Measurements from ENCODE around the gene AP1S3. TPM values are rescaled to one million over a fixed set of nuclear protein-coding genes. Genes with fewer than 3 reads are reported as not detected.

Gene AP1S3
- total and polyA plus RNA-seq, 2 of the 4 experiments (the other 2 are of a cell fraction): 2.5 to 4.1 TPM

- Histone ChIP-seq H4K5ac (ENCODE audit: low read depth, low read length) (no peak overlapping the region), H2AK9ac (replicated peaks; ENCODE audit: low read depth, low read length, poor library complexity) (peak overlapping the region; percentile 15), H2BK15ac (ENCODE audit: low read depth, low read length) (no peak overlapping the region), H4K8ac (ENCODE audit: low read depth in 2 of 2, low read length in 2 of 2) (no peak overlapping the region), H4K20me1 (ENCODE audit: insufficient read depth, low read length) (peaks cover 3% of the 10 kb centered on the region; the same call in 1 of the 2 replicates), H3K36me3 (ENCODE audit: control insufficient read depth, insufficient read depth, low read length) (no peaks in the 10 kb centered on the region), H2AFZ (replicated peaks; ENCODE audit: low read length, poor library complexity) (no peak overlapping the region), H3K18ac (ENCODE audit: low read depth, low read length) (no peak overlapping the region), H3K79me1 (ENCODE audit: low read depth in 1 of 2, low read length in 2 of 2) (0 out of 4 replicates have a peak, but pooled peaks cover 0 to 4% of the 10 kb centered on the region in 2 experiments), H3K4me3 (ENCODE audit: insufficient read depth, low read depth, low read length) (no peak overlapping the region), H2BK20ac (ENCODE audit: low read depth, low read length) (no peak overlapping the region), H3K4ac (ENCODE audit: low read depth, low read length) (no peak overlapping the region), H3K4me2 (ENCODE audit: low read depth, low read length) (no peak overlapping the region), H3K27me3 (ENCODE audit: control insufficient read depth, insufficient read depth, low read length) (no peaks in the 10 kb centered on the region), H3K9ac (ENCODE audit: low read depth, low read length) (no peak overlapping the region), H4K91ac (ENCODE audit: insufficient read depth, low read depth, low read length) (no peak overlapping the region), H3K4me1 (ENCODE audit: control insufficient read depth, insufficient read depth, low read length) (peaks cover 3% of the 10 kb centered on the region; the same call in 1 of the 2 replicates), H3K14ac (replicated peaks; ENCODE audit: low read depth, low read length) (no peak overlapping the region), H2AK5ac (ENCODE audit: low read depth, low read length) (no peak overlapping the region; the same call in 1 of the 2 replicates), H3K9me3 (ENCODE audit: control insufficient read depth, insufficient read depth, low read length) (no peaks in the 10 kb centered on the region), H3K9me1 (ENCODE audit: insufficient read depth, low read length) (no peaks in the 10 kb centered on the region), H2BK120ac (ENCODE audit: low read depth, low read length) (no peak overlapping the region), H3K27ac (ENCODE audit: insufficient read depth, low read length) (no peak overlapping the region), H3K56ac (ENCODE audit: extremely low read depth, insufficient read depth, low read length) (no peak overlapping the region), H2BK5ac (ENCODE audit: low read depth, low read length, poor library complexity, severe bottlenecking) (no peak overlapping the region), H3K23ac (ENCODE audit: low read depth, low read length) (0 out of 2 replicates have a peak overlapping the region, but pooled peaks have one; percentile 68)
- ATAC-seq (ENCODE audit: low read depth) (no peak), DNase-seq (no peak)
- ChIA-PET CTCF (interaction anchor here (0.5 kb wide), 1 partner anchor 502 kb away, joined by 3 read pairs; no protein-coding TSS in a partner anchor), POLR2A (ENCODE audit: unreplicated experiment) (no interaction called here)
- BruUV-seq (replicated peaks): no TSS peak
- dilution Hi-C loops (cut with HindIII; ENCODE audit: low sequenced_read_pairs, unreplicated experiment) (no loop called here), in situ Hi-C loops (cut with MboI; ENCODE audit: low sequenced_read_pairs) (no loop called here), intact Hi-C loops (cut with micrococcal nuclease) (no loop called here)
- WGBS, 2 experiments (ENCODE audit: extremely low coverage in 2 of 2, insufficient read length in 1 of 2): 83% methylated on average over 2 of the region's 15 CpGs; no CpG with 5 or more reads in 1 of the 2 experiments
- TF ChIP-seq FOS (IDR thresholded peaks at IDR 0.05; ENCODE audit: low read depth, low read length): no peak
These were observed 1.5 kb downstream of the AP1S3 start for GRCh38 chr2:223835701-223836532.

All from IMR-90 (cell line).